ENCODE data around the gene EXD3. TPM values are rescaled to one million over a fixed set of nuclear protein-coding genes. Genes with fewer than 3 reads are reported as not detected.

EXD3 gene
- total and polyA plus RNA-seq, 9 of the 15 experiments (the other 6 are each of a cell fraction or from before 2014, with no cell fraction given), result 0.29 to 12.5 (median 3.9) TPM

DNA sequence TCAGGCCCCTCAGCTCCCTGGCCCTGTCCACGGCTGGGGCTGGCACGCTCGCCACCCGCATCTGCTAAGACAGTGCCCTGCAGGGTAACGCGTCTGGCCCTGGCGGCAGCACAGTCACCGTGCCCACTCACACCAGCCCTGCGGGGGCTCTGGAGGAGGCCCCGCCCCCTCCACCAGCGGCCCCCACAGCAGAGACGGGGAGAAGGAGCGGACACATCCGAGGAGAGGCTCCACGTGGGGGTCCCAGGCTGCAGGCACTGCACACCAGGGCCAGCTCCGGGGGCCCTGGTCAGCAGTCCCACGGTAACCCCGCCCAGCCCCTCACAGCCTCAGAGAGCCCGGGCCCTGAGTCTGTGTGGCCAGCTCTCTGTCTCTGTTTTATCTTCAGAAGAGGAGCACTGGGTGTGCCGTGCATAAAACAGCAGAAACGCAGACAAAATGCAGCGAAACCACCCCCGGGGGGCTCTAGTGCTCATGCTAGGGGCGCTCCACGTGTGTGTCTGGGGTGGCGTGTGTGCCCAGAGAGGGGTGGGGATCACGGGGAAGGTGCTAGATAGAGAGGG is 73.4 kb downstream of the EXD3 start (continued):
- TF ChIP-seq, protein P1, sequence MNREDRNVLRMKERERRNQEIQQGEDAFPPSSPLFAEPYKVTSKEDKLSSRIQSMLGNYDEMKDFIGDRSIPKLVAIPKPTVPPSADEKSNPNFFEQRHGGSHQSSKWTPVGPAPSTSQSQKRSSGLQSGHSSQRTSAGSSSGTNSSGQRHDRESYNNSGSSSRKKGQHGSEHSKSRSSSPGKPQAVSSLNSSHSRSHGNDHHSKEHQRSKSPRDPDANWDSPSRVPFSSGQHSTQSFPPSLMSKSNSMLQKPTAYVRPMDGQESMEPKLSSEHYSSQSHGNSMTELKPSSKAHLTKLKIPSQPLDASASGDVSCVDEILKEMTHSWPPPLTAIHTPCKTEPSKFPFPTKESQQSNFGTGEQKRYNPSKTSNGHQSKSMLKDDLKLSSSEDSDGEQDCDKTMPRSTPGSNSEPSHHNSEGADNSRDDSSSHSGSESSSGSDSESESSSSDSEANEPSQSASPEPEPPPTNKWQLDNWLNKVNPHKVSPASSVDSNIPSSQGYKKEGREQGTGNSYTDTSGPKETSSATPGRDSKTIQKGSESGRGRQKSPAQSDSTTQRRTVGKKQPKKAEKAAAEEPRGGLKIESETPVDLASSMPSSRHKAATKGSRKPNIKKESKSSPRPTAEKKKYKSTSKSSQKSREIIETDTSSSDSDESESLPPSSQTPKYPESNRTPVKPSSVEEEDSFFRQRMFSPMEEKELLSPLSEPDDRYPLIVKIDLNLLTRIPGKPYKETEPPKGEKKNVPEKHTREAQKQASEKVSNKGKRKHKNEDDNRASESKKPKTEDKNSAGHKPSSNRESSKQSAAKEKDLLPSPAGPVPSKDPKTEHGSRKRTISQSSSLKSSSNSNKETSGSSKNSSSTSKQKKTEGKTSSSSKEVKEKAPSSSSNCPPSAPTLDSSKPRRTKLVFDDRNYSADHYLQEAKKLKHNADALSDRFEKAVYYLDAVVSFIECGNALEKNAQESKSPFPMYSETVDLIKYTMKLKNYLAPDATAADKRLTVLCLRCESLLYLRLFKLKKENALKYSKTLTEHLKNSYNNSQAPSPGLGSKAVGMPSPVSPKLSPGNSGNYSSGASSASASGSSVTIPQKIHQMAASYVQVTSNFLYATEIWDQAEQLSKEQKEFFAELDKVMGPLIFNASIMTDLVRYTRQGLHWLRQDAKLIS (CRISPR knock-in tag; IDR thresholded peaks at IDR 0.05), result no peak
- TF ChIP-seq, protein P2, sequence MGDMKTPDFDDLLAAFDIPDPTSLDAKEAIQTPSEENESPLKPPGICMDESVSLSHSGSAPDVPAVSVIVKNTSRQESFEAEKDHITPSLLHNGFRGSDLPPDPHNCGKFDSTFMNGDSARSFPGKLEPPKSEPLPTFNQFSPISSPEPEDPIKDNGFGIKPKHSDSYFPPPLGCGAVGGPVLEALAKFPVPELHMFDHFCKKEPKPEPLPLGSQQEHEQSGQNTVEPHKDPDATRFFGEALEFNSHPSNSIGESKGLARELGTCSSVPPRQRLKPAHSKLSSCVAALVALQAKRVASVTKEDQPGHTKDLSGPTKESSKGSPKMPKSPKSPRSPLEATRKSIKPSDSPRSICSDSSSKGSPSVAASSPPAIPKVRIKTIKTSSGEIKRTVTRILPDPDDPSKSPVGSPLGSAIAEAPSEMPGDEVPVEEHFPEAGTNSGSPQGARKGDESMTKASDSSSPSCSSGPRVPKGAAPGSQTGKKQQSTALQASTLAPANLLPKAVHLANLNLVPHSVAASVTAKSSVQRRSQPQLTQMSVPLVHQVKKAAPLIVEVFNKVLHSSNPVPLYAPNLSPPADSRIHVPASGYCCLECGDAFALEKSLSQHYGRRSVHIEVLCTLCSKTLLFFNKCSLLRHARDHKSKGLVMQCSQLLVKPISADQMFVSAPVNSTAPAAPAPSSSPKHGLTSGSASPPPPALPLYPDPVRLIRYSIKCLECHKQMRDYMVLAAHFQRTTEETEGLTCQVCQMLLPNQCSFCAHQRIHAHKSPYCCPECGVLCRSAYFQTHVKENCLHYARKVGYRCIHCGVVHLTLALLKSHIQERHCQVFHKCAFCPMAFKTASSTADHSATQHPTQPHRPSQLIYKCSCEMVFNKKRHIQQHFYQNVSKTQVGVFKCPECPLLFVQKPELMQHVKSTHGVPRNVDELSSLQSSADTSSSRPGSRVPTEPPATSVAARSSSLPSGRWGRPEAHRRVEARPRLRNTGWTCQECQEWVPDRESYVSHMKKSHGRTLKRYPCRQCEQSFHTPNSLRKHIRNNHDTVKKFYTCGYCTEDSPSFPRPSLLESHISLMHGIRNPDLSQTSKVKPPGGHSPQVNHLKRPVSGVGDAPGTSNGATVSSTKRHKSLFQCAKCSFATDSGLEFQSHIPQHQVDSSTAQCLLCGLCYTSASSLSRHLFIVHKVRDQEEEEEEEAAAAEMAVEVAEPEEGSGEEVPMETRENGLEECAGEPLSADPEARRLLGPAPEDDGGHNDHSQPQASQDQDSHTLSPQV (IDR thresholded peaks at IDR 0.05), result no peak
- TF ChIP-seq STAT5B (CRISPR knock-in tag; IDR thresholded peaks at IDR 0.05) (no peak), NCOA4 (IDR thresholded peaks at IDR 0.05; ENCODE audit: partially characterized antibody) (no peak), ZNF224 (CRISPR knock-in tag; IDR thresholded peaks at IDR 0.05) (no peak)
